IPS DF 19.7 (cell line): ENCODE data around the gene TUBA3E.
"Not testable (repeated sequence)": the region's sequence is repeated elsewhere in the genome, so short reads cannot be mapped to it uniquely, and the experiment has no call there.

Experiments
- DNase-seq: peaks from one replicate; pipeline ENCODE4 v3.0.0-alpha.2; 2013; ENCODE audit warnings: low read depth, low spot score

TUBA3E gene

GRCh38 chr2:130198343-130198742, at the start of gene TUBA3E:
TUBA3E (minus strand) TSS chr2:130198439; CDS start chr2:130198360, 79 bp downstream.
- no peak for DNase-seq

- DNase-seq: no peak
Observed at GRCh38 chr2:130246430-130246829, 48.2 kb upstream of the TUBA3E start.

GRCh38 chr2:130245976-130246375, 47.7 kb upstream of the TUBA3E start:
- no peak for DNase-seq

GRCh38 chr2:130243359-130243758, 45.1 kb upstream of the TUBA3E start:
- no peak for DNase-seq

- no peak for DNase-seq
Observed at GRCh38 chr2:130241041-130241707, 42.9 kb upstream of the TUBA3E start.

GRCh38 chr2:130239581-130239980, 41.3 kb upstream of the TUBA3E start:
- DNase-seq: not testable (repeated sequence)

GRCh38 chr2:130233066-130233465, 34.8 kb upstream of the TUBA3E start:
- not testable (repeated sequence) for DNase-seq

GRCh38 chr2:130231656-130232055, 33.4 kb upstream of the TUBA3E start:
- DNase-seq: no peak

- DNase-seq: not testable (repeated sequence)
Observed at GRCh38 chr2:130230907-130231306, 32.7 kb upstream of the TUBA3E start.

- not testable (repeated sequence) for DNase-seq
Observed at GRCh38 chr2:130230376-130230775, 32.1 kb upstream of the TUBA3E start.

- DNase-seq: not testable (repeated sequence)
Observed at GRCh38 chr2:130229161-130229510, 30.9 kb upstream of the TUBA3E start.

- DNase-seq: not testable (repeated sequence)
Observed at GRCh38 chr2:130228467-130229160, 30.4 kb upstream of the TUBA3E start.

GRCh38 chr2:130228005-130228404, 29.8 kb upstream of the TUBA3E start:
- DNase-seq: not testable (repeated sequence)

- not testable (repeated sequence) for DNase-seq
Observed at GRCh38 chr2:130222523-130222922, 24.3 kb upstream of the TUBA3E start.

- DNase-seq: not testable (repeated sequence)
Observed at GRCh38 chr2:130220505-130220904, 22.3 kb upstream of the TUBA3E start.

GRCh38 chr2:130219147-130219546, 20.9 kb upstream of the TUBA3E start:
- not testable (repeated sequence) for DNase-seq

GRCh38 chr2:130207051-130207450, 8.8 kb upstream of the TUBA3E start:
- DNase-seq: not testable (repeated sequence)

- not testable (repeated sequence) for DNase-seq
Observed at GRCh38 chr2:130203150-130203549, 4.9 kb upstream of the TUBA3E start.

GRCh38 chr2:130202518-130202917, 4.3 kb upstream of the TUBA3E start:
- not testable (repeated sequence) for DNase-seq

- DNase-seq: not testable (repeated sequence)
Observed at GRCh38 chr2:130196052-130196451, 2.2 kb downstream of the TUBA3E start.

- not testable (repeated sequence) for DNase-seq
Observed at GRCh38 chr2:130195089-130195635, 3.1 kb downstream of the TUBA3E start.

GRCh38 chr2:130193824-130194223, 4.4 kb downstream of the TUBA3E start:
- not testable (repeated sequence) for DNase-seq

- not testable (repeated sequence) for DNase-seq
Observed at GRCh38 chr2:130192451-130192850, 5.8 kb downstream of the TUBA3E start.
